SK-N-SH treated with all-trans-retinoic acid at 6 μM for 48 hours (cell line): Measurements from ENCODE around the gene EWSR1.
A peak's percentile ranks its signal among the peaks of the same experiment; 100 is the strongest.

ENCODE experiments used
- ATAC-seq: fragments of 200-7000 bp; cut with Tn5 transposase; 3 replicates; pipeline ENCODE4 v1.9.1; 2020; ENCODE audit warnings: mild to moderate bottlenecking, moderate library complexity
- BACH2 ChIP-seq: fragments of 250-450 bp; sonication (Bioruptor Pico); IDR thresholded peaks from 2 replicates; pipeline ENCODE4 v1.9.0; 2021; ENCODE audit warnings: mild to moderate bottlenecking, borderline replicate concordance
- CREB5 ChIP-seq: fragments of 250-450 bp; sonication (Bioruptor Pico); IDR thresholded peaks from 2 replicates; pipeline ENCODE4 v1.5.1; 2020; ENCODE audit warnings: low read depth, mild to moderate bottlenecking, moderate library complexity
- CSDC2 ChIP-seq: fragments of 250-450 bp; sonication (Bioruptor Pico); IDR thresholded peaks from 2 replicates; pipeline ENCODE4 v1.5.0; 2020; ENCODE audit warnings: mild to moderate bottlenecking, moderate library complexity
- CSRNP3 ChIP-seq: fragments of 250-450 bp; sonication (Bioruptor Pico); IDR thresholded peaks from 2 replicates; pipeline ENCODE4 v1.5.1; 2021; ENCODE audit warnings: mild to moderate bottlenecking, moderate library complexity
- ESRRG ChIP-seq: fragments of 250-450 bp; sonication (Bioruptor Pico); IDR thresholded peaks from 2 replicates; pipeline ENCODE4 v1.6.1; 2021; ENCODE audit warnings: mild to moderate bottlenecking
- GLIS3 ChIP-seq: fragments of 250-450 bp; sonication (Bioruptor Pico); IDR thresholded peaks from 2 replicates; pipeline ENCODE4 v1.5.0; 2020; ENCODE audit warnings: mild to moderate bottlenecking, moderate library complexity
- ISL1 ChIP-seq: fragments of 250-450 bp; sonication (Bioruptor Pico); IDR thresholded peaks from 2 replicates; pipeline ENCODE4 v2.1.2; 2022; ENCODE audit warnings: mild to moderate bottlenecking, moderate library complexity
- OSR1 ChIP-seq: fragments of 250-450 bp; sonication (Bioruptor Pico); IDR thresholded peaks from 2 replicates; pipeline ENCODE4 v1.8.0; 2022; ENCODE audit warnings: moderate library complexity, mild to moderate bottlenecking, inconsistent platforms
- POU6F1 ChIP-seq: fragments of 250-450 bp; sonication (Bioruptor Pico); IDR thresholded peaks from 2 replicates; pipeline ENCODE4 v1.8.0; 2021; ENCODE audit warnings: low read depth, mild to moderate bottlenecking, moderate library complexity, borderline replicate concordance
- PPARA ChIP-seq: fragments of 250-450 bp; sonication (Bioruptor Pico); IDR thresholded peaks from 2 replicates; pipeline ENCODE4 v1.5.0; 2020; ENCODE audit warnings: mild to moderate bottlenecking, borderline replicate concordance
- RARB ChIP-seq: fragments of 250-450 bp; sonication (Bioruptor Pico); IDR thresholded peaks from 2 replicates; pipeline ENCODE4 v1.8.0; 2021; ENCODE audit warnings: mild to moderate bottlenecking, moderate library complexity
- SNAI2 ChIP-seq: fragments of 250-450 bp; sonication (Bioruptor Pico); IDR thresholded peaks from 2 replicates; pipeline ENCODE4 v1.5.0; 2020; ENCODE audit warnings: mild to moderate bottlenecking, moderate library complexity
- TCF4 ChIP-seq: fragments of 250-450 bp; sonication (Bioruptor Pico); IDR thresholded peaks from 2 replicates; pipeline ENCODE4 v1.8.0; 2021; ENCODE audit warnings: mild to moderate bottlenecking, moderate library complexity, borderline replicate concordance
- TOX ChIP-seq: fragments of 250-450 bp; sonication (Bioruptor Pico); IDR thresholded peaks from 2 replicates; pipeline ENCODE4 v1.8.0; 2021; ENCODE audit warnings: mild to moderate bottlenecking, moderate library complexity, borderline replicate concordance
- ZFP30 ChIP-seq: fragments of 450-650 bp; formaldehyde crosslinking; IDR thresholded peaks from 2 replicates; pipeline ENCODE4 v1.5.0; 2022; ENCODE audit warnings: mild to moderate bottlenecking, moderate library complexity
- ZNF70 ChIP-seq: fragments of 450-650 bp; formaldehyde crosslinking; IDR thresholded peaks from 2 replicates; pipeline ENCODE4 v1.5.0; 2020; ENCODE audit warnings: mild to moderate bottlenecking, moderate library complexity
- ZNF8 ChIP-seq: fragments of 450-650 bp; formaldehyde crosslinking; IDR thresholded peaks from 2 replicates; pipeline ENCODE4 v1.5.0; 2020; ENCODE audit warnings: mild to moderate bottlenecking, moderate library complexity
- TF ChIP-seq, protein P1 (sequence below): fragments of 250-450 bp; sonication (Bioruptor Pico); IDR thresholded peaks from 2 replicates; pipeline ENCODE4 v1.8.0; 2020; ENCODE audit warnings: mild to moderate bottlenecking, moderate library complexity, borderline replicate concordance

Gene EWSR1

DNA sequence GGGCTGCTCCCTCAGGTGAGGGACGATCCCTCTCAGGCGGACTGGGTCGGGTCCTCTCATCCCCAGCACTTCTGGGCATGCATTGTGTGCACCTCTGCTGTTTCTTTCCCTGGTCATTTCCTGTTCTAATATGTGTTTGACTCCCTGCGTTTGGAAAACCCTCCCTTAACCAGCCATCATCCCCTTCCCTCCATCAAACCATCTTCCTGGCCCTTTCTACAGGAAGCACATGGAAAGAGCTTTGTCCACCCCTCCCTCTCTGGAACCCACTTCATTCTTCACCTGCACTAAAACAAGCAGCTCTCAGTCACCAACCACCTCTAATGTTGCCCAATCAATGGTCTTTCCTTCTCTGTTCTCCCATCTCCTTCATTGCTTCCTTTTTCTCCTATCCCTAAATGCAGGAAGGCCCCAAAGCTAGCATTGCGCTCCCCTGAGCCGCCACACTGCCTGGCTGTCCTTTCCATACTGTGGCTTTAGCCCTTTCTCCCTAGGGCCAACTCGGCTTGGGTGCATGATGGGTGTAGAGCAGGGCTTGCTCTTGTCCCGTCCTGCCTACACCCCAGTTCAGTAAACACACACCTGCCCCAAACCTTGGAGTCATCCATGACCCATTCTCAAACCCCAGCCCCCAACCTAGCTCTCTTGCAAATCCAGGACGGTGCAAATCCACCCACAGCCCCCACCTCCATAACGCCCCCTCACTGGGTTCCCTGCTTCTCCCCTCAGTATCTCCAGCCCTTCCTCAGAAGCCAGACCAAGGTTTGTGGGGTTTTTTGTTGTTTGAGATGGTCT, 32.9 kb downstream of the EWSR1 start:
- no peak for TF ChIP-seq TCF4 (CRISPR knock-in tag)
- no peak for TF ChIP-seq CSRNP3 (CRISPR knock-in tag)
- TF ChIP-seq ZNF8 (CRISPR knock-in tag) = no peak
- peak; percentile 2; the same call in 2 of the 3 replicates for ATAC-seq

DNA sequence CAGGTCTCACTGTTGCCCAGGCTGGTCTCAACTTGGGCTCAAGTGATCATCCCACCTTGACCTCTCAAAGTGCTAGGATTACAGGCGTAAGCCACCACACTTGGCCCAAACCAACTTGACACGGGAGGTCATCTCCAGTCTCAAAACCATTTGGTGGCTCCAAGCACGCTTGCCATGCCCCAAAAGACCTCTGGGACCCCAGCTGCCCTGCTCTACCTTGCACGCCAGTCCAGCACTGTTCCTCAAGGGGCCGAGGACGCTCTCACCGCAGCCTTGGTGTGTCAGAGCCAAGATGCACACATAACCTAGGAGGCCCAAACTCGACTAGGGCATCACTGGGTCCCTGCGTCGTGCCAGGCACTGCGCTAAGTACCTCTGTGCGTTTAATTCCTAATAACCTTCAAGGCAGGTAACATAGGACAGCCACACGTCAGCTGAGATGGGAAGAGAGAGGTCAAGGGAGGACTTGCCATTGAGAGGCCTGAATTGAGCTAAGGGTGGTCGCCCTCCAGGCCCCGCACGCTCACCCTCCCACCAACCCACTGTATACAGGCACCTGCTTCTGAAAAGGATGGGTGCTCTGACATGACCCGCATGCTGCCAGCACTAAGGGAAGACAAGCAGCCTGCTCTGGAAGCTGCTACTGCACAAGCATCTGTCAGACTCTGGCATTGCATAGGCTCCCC, 33.8 kb downstream of the EWSR1 start:
- peak; percentile 1 for ATAC-seq
- TF ChIP-seq, protein P1, sequence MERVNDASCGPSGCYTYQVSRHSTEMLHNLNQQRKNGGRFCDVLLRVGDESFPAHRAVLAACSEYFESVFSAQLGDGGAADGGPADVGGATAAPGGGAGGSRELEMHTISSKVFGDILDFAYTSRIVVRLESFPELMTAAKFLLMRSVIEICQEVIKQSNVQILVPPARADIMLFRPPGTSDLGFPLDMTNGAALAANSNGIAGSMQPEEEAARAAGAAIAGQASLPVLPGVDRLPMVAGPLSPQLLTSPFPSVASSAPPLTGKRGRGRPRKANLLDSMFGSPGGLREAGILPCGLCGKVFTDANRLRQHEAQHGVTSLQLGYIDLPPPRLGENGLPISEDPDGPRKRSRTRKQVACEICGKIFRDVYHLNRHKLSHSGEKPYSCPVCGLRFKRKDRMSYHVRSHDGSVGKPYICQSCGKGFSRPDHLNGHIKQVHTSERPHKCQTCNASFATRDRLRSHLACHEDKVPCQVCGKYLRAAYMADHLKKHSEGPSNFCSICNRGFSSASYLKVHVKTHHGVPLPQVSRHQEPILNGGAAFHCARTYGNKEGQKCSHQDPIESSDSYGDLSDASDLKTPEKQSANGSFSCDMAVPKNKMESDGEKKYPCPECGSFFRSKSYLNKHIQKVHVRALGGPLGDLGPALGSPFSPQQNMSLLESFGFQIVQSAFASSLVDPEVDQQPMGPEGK = no peak
- TF ChIP-seq ESRRG (no peak), RARB (CRISPR knock-in tag) (no peak), ZNF70 (CRISPR knock-in tag) (no peak), OSR1 (no peak), POU6F1 (CRISPR knock-in tag) (no peak), TOX (CRISPR knock-in tag) (no peak), SNAI2 (no peak), CREB5 (CRISPR knock-in tag) (no peak), CSRNP3 (CRISPR knock-in tag) (no peak), PPARA (no peak), ZFP30 (CRISPR knock-in tag) (no peak), GLIS3 (no peak), CSDC2 (CRISPR knock-in tag) (no peak)

GRCh38 chr22:29302402-29302680, 34.3 kb downstream of the EWSR1 start:
- TF ChIP-seq ESRRG (no peak), TCF4 (CRISPR knock-in tag) (no peak), OSR1 (no peak), ISL1 (no peak), TOX (CRISPR knock-in tag) (no peak), POU6F1 (CRISPR knock-in tag) (no peak), SNAI2 (no peak), BACH2 (CRISPR knock-in tag) (no peak), CSDC2 (CRISPR knock-in tag) (no peak), GLIS3 (no peak)
- TF ChIP-seq, protein P1 = no peak
- ATAC-seq = no peak; the same call in 2 of the 3 replicates
